Stimulated activated CD8-positive, alpha-beta memory T cell treated with anti-CD3 and anti-CD28 coated beads, Interleukin-15, amount 100 ng/mL, for 4 hours (primary cell): Measurements from ENCODE around the gene FASTKD2.

Experiments used
- DNase-seq, 2 donors: peaks; one replicate each; pipeline ENCODE4 v3.0.0-alpha.2; 2020; ENCODE audit warnings: low read depth in 2 of 2

FASTKD2 gene

DNA sequence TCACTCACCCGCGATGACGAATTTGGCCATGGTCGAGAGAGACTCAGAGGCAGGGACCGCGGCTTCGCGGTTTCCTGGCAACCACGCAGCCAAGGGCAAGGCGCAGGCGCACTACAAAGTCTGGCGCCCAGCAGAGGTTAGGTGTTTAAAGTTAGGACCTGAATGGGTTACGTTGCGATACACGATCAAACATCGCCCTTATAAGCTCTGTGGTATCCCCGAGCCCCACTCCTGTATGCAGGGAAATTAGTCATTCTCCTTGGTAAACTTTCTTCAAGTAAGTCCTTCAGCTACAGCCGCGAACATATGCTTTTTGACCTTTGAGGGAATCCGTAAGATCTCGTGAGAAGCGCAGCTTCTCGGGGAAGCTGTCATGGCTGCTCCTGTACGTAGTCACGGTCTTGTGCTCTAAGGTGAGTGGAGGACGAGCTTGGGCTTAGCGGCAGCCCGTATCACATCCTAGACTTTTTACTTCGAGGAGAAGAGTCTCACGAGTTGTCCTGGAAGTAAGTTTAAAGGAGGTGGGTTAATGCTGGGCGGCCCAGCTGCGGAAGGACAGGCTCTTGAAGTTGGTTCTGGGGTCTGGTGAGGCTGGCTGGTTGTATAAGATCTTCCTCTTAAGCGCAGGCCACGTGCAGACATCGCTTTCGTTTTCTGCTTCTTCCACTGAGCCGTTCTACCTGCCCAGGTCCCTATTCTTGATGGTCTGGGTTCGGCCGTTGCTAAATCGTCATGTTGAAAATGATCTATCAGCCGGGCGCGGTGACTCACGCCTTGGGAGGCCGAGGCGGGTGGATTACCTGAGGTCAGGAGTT is at the start of gene FASTKD2, which contains the start of gene MDH1B:
Gene FASTKD2, plus strand, starts transcription at position 365 of the 815 bp plus-strand sequence. CDS start 1,088 bp downstream, outside the sequence.
Gene MDH1B, minus strand, starts transcription at position 87 of the 815 bp plus-strand sequence. Its CDS starts 57 bp downstream, at position 30.
- DNase-seq: peak; percentile 73 to 75

DNA sequence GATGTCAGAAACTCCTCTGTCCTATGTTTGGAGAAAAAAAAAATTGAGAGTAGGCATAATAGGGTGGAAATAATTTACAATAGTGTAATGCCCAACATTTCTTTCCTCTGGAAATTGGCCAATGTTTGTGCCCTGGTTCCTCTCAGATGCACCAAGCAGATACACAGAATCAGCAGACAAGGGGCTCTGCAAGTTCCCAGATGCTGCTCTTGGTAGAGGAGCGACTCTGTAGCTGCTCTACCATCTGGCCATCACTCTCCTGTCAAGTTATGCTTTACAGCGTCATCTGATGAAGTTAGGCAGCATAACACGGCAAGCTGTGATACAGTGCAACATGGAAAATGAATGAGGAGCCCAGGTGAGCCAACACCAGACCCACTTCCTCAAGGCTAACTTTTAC is 48.8 kb upstream of the FASTKD2 start:
- no peak for DNase-seq

DNA sequence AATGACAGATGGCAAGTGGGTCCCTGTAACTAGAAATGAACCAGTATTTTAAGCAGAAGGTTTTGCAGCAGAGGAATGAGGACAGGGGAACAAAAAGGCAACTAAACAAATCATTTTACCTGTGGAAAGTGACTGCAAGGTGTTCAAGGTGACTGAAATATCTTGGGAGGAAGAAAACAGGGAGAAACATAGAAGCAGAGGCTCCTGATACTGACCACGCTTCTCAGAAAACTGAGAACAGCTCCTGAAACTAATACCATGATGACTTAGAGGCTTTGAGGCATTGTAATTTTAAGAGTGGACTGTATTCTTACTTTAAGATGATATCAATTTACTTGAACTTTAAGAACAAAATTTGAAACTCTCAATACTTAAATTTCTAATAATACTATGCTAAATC is 47.1 kb upstream of the FASTKD2 start, which contains the start of gene DYTN:
Gene DYTN, minus strand, starts transcription at position 101 of the 400 bp plus-strand sequence. CDS start 117 bp downstream, outside the sequence.
- no peak for DNase-seq

DNA sequence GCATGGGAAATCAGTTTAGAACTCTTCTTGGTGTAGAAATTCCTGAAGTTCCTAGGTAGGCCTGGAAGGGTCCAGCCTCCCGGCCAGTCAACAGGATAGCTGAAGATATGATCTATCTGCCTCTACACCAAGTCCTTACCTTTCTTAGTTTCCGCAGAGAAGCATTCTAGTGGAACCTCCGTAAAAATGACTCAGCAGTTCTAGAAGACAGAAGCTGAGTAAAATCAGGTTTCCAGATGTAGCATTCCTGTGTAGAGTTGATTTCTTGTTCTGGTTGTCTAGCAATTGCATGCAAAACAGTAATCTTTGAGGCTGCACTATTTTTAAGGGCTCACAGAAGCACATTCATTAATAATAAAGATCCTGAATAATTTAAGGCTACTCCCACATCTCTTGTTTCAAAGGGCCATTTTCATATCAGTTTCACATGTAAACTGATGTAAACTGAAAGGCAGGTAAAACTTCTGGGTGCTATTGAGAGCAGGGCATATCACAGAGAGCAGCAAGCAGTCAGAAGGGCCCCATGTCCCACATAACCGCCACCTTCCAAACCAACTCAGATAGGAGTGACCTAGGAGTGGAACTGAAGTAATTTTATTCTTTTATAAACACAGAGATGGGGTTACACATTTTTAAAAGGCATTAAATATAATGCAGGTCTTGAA is 44.0 kb upstream of the FASTKD2 start:
- no peak for DNase-seq

DNA sequence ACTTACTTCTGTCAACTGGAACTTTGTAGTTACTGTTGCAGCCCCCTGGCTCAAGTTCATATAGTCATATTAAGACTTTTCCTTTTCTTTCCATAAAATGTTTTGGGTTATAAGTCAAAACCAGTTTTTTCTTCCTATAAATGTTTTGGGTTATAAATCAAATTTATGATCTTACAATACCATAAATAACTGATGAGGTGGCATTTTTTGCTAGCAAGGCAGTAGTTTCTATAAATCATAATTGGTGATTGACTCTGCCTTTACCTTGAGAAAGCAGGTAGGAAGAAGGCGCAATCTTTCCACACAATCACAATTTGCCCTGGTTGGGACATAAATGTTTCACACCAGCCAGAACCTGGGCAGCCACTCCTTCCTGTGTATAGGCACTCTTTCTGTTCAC is 42.1 kb upstream of the FASTKD2 start:
- no peak for DNase-seq

DNA sequence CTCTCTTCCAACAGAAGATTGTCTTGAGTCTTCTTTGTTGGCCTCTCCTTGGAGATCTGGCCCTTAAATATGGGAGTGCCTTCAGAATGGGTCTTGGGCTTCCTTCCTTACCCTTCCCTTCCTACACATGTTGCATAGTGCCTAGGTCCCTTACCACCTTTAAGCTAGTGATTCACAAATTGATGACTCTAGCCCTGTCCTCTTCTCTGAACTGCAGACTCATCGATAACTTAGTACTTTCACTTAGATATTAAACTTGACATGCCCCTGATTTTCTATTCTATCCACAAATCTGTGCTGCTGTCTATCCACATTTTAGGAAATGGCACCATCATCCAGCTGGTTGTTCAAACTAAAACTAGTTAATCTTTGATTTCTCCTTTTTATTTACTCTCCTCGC is 38.1 kb upstream of the FASTKD2 start:
- DNase-seq: no peak

DNA sequence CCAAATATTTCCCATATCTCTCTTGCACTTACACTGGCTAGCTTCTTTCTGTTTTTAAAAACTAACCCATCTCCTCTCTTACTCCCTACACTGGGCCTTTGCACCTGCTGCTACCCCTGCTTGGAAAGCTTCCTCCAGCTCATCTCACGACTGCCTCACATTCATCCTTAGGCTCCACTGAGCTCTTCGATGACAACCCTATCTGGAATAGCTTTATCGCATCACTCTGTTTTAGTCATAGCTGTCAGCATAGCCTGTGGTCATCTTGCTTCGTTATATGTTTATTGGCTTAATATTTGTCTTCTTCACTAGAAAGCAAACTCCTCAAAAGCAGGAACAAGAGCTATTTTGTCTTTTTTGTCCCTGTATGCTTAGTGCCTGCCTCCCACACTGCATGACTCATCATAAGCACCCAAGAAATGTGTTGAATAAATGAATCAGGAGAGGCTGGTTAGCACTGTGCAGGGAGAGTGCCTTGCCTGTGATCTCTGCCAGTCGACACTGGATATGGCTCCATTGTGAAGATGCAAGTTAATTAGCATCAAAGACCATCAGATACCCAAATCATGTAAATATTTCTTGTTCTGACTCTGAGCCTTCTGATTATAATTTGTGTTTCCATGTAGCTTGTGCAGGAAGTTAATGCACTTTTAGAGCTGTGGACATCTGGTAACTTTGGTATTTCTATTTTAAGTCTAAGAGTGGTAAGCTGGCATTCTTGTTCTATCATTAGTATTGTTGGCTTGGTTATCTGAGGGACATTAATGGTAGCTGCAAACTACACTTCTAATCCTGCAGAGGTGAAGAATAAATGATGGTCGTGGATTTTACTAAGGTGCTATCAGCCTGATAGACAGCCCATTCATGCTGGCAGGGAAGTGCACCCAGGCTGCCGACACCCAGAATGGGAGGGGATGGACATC is 36.9 kb upstream of the FASTKD2 start:
- DNase-seq: no peak

DNA sequence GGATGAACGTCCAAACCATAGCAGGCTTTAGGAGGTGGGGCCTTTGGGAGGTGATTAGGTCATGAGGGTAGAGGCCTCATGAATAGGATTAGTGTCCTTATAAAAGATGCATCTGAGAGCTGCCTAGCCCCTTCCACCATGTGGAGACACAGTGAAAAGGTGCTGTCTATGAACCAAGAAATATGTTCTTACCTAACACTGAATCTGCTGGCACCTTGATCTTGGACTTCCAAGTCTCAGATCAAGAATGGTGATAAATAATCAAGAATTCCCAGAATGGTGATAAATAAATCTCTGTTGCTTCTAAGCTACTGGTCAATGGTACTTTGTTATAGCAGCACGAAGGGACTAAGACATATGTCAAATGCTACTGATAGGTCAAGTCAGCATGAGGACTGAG is 32.1 kb upstream of the FASTKD2 start:
- no peak for DNase-seq

DNA sequence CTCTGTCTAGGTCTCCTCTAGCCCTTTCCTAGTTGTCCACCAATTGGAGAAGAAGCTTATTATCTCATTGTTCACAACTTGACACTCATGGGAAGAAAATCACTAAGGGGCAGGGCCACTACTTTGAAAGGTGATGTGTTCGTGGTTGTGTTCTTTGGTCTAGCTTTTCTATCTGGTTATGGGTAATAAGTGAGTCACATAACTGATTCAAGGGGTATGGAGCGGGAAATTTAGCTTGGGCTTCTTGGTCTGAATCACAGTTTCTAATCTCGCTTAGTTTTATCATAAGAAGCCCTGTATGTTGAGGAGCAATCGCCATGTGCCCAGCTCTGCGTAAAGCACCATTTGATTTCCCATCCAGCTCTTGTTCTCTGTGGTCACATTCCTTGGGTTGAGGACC is 28.5 kb upstream of the FASTKD2 start:
- DNase-seq: no peak

DNA sequence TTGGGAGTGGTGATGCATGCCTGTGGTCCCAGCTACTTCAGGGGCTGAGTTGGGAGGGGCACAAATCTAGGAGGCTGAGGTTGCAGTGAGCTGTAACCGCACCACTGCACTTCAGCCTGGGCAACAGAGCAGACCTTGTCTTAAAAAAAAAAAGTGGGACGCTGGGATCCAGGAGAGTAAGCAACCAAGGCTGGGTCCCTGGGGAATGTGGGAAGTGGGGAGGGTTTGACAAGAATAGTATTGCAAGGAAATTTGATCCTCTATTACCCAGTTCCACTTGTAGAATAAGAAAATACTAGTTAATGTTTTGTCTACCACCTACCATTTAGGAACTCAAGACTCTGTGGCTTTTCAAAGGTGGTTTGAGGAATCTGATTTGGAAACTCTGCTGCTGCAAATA is 26.1 kb upstream of the FASTKD2 start:
- DNase-seq: no peak

DNA sequence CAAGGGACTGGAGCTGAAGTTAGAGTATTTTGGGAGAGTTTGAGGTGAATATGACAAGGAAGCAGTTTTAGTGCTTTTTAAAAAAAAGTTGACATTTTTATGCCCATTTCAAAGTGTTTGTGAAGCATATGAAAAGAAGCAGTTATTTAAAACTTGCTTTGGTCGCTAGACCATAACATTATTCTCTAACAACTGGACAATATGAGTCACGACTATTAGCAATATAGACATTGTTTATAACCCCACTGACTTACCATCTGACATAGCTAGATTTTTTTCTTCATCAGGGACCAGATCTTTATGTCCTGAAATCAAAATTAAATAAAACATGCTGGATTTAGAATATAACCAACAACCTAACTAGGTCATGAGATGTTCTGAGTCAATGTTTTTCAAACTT is 24.6 kb upstream of the FASTKD2 start:
- DNase-seq: no peak

DNA sequence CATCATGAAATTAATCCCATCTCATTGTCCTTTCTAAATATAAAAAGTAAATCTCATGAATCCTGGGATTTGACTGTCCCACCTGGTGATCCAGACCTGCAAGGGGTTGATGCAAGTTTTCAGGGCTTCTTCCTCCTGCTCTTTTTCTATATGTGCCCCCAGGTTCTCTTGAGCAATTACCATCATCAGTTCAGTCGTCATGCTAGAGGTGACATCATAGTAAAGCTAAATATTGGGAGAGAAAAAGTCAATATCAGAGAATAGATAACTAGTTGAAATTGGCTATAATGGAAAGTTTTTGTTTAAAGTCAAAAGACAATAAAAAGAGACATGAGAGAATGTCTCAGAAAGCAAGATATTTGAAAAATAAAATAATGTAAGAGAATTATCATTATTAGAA is 8.6 kb upstream of the FASTKD2 start:
- no peak for DNase-seq

DNA sequence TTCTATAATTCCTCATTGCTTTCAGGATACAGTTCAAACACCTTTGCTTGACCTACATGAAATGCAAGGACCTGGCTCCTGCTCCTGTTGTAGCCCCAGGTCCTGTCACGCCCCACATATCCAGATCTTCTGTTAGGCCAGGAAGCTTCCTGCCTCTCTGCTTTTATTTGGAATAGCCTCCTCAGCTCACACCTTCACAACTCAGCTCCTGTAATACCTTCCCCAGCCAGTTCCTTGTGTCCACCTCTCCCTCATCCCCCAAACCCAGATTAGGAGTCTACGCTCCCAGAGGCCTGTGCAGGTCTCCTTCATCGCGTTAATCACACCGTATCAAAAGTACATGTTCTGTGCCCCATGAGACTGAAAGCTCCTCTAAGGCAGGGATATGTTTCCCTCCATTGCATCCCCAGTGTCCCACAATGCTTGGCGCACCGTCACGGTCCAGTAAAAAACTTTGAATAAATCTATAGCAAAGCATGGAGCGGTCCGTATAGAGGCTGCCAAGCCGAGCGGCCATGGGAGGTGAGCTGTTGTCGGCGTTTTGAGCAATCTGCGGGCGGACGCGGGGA is 649 bp upstream of the FASTKD2 start:
- no peak for DNase-seq

DNA sequence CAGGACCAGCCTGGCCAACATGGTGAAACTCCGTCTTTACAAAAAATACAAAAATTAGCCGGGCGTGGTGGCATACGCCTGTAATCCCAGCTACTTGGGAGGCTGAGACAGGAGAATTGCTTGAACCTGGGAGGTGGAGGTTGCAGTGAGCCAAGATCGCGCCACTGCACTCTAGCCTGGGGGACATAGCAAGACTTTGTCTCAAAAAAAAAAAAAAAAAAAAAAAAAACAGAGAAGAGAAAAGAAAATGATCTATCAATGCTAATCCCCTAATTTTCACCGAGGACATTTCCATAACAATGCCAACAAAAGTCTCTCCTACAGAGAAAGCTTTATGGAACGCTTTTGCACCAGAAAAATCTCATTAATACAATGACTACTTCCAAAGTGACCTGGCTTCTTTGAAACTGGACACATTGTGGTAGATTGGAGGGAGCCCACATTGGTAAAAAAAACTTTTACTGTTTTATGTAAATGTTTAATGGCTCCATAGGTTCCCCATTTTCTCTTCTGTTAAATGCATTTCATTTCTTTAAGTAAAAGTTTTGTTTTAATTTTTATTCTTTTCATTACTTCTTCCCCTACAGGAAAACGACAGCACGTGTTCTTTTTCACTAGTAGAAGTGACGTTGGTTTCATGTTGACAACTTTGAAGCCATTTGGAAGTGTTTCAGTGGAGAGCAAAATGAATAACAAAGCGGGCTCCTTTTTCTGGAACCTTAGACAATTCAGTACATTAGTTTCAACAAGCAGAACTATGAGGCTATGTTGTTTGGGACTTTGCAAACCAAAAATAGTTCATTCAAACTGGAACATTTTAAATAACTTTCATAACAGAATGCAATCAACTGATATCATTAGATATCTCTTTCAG is 888 bp downstream of the FASTKD2 start:
- no peak for DNase-seq

DNA sequence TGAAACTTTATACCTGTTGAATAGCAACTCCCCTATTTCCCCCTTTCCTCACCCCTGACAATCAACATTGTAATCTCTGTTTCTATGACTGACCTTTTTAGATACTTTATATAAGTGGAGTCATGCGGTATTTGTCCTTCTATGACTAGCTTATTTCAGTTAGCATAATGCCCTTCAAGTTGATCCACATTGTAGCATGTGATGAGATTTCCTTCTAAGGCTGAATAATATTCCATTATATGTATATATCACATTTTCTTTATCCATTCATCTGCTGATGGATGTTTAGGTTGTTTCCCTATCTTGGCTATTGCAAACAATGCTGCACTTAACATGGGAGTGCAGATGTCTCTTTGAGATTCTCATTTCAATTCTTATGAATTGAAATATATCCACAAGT is 9.5 kb downstream of the FASTKD2 start:
- no peak for DNase-seq

DNA sequence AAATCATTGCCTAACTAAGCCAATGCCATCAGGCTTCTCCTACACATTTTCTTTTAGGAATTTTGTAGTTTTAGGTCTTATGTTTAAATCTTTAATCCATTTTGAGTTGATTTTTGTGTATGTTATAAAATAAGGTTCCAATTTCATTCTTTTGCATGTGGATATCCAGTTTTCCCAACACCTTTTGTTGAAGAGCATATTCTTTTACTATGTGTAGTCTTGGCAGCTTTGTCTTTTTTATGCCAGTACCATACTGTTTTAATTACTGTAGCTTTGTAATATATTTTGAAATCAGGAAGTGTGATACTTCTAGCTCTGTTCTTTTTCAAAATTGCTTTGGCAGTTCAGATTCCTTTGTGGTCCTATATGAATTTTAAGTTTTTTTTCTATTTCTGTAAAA is 11.0 kb downstream of the FASTKD2 start:
- DNase-seq: no peak

DNA sequence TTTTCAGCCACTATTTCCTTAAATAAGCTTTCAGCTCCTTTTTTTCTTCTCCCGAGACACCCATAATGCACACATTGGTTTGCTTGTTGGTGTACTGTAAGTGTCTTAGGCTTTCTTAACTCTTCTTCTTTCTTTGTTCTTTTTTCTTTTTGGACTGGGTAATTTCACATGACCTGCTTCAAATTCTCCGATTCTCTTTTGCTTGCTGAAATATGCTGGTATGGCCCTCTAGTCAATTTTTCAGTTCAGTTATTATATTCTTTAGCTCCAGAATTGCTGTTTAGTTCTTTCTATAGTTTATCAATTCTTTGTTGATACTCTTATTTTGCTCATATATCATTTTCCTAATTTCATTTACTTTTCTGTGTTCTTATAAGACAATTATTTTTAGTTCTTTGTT is 15.3 kb downstream of the FASTKD2 start:
- DNase-seq: no peak

DNA sequence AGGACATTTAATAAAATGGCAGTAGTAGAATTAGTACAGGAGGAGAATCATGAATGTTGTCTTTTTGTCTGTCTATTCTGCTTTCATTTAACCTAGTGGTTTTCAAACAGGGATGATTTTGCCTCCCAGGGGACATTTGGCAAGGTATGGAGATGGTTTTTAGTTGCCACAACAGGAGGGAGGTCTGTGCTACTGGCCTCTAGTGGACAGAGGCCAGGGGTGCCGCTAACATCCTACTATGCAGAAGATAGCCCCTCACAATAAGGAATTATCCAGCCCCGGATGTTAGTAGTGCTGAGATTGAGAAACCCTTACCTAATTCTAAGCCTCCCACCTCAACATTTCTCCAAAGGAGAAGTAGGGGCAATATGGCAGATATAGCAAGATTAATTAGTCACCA is 18.3 kb downstream of the FASTKD2 start:
- no peak for DNase-seq

DNA sequence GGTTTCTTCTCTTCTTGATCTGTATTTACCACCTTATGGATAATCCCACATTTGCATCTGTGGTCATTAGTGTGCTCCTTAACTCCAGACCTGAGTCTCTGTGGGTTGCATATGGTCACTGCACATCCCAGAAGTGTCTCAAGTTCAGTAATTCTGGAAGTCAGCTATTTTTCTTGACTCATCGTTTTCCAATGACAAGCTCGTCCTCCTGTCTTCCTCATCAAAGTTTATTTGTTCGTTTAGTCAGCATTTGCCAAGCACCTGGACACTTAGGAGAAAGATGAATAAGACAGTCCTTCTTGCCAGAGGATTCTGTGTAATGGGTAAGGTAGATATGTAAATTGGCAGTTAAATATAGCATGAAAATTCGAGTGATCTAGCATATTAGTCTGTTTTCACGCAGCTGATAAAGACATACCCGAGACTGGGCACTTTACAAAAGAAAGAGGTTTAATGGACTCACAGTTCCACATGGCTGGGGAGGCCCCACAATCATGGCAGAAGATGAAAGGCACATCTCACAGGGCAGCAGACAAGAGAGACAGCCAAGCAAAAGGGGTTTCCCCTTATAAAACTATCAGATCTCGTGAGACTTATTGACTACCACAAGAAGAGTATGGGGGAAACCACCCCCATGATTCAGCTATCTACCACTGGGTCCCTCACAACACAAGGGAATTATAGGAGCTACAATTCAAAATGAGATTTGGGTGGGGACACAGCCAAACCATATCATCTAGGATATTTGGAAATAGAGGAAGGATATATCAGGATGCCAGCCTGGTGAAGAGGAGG is 19.4 kb downstream of the FASTKD2 start:
- no peak for DNase-seq
